Measurements from ENCODE around the gene FMNL1.

- TF ChIP-seq POLR2AphosphoS5 (IDR thresholded peaks at IDR 0.05; ENCODE audit: low read depth) = no peak
- TF ChIP-seq CTCF (IDR thresholded peaks at IDR 0.05; ENCODE audit: insufficient read depth, low read length) = no peak
Measured at GRCh38 chr17:45255358-45255757, 33.7 kb downstream of the FMNL1 start.

Data from HL-60 (cell line).